NCI-H2196 treated with DMSO at 0.1 percent for 48 hours (cell line): Measurements from ENCODE around the gene PLA2G10.
"Not testable (repeated sequence)": the region's sequence is repeated elsewhere in the genome, so short reads cannot be mapped to it uniquely, and the experiment has no call there.

Experiments
- DNase-seq: peaks from one replicate; lab custom pipeline; 2025; ENCODE audit not compliant: unreplicated experiment; lab: John Stamatoyannopoulos, UW

Gene PLA2G10

GRCh38 chr16:14667347-14668266 is 26.5 kb downstream of the PLA2G10 start:
- DNase-seq = no peak

GRCh38 chr16:14658063-14658462 is 36.0 kb downstream of the PLA2G10 start:
- no peak for DNase-seq

GRCh38 chr16:14652726-14653125 is 41.4 kb downstream of the PLA2G10 start:
- no peak for DNase-seq

GRCh38 chr16:14650629-14651028 is 43.5 kb downstream of the PLA2G10 start:
- DNase-seq = no peak

- no peak for DNase-seq
These were observed 44.3 kb downstream of the PLA2G10 start for GRCh38 chr16:14649816-14650215.

GRCh38 chr16:14641926-14642325 is 52.2 kb downstream of the PLA2G10 start:
- no peak for DNase-seq

GRCh38 chr16:14641206-14641605 is 52.9 kb downstream of the PLA2G10 start:
- DNase-seq = no peak

GRCh38 chr16:14640538-14640937 is 53.6 kb downstream of the PLA2G10 start:
- DNase-seq = no peak

- DNase-seq = not testable (repeated sequence)
These were observed 57.2 kb downstream of the PLA2G10 start for GRCh38 chr16:14636951-14637240.

- not testable (repeated sequence) for DNase-seq
These were observed 57.7 kb downstream of the PLA2G10 start for GRCh38 chr16:14636179-14636950.

GRCh38 chr16:14635395-14636165 is 58.5 kb downstream of the PLA2G10 start:
- DNase-seq = no peak

- no peak for DNase-seq
These were observed 59.8 kb downstream of the PLA2G10 start for GRCh38 chr16:14634389-14634725.

- DNase-seq = peak; percentile 95
These were observed 61.2 kb downstream of the PLA2G10 start, which contains the start of gene BFAR for GRCh38 chr16:14632693-14633569. BFAR (plus strand) TSS chr16:14632951; CDS start chr16:14644347, 11,396 bp downstream.

- DNase-seq = not testable (repeated sequence)
These were observed 63.3 kb downstream of the PLA2G10 start for GRCh38 chr16:14630620-14631330.

- peak; percentile 97 for DNase-seq
These were observed 64.0 kb downstream of the PLA2G10 start, which contains the start of gene PARN for GRCh38 chr16:14629919-14630619. PARN (minus strand) TSS chr16:14630260; CDS start chr16:14630125, 135 bp downstream.

- no peak for DNase-seq
These were observed 64.5 kb downstream of the PLA2G10 start for GRCh38 chr16:14629612-14629918.

GRCh38 chr16:14628806-14629611 is 65.1 kb downstream of the PLA2G10 start:
- DNase-seq = no peak

- no peak for DNase-seq
These were observed 67.0 kb downstream of the PLA2G10 start for GRCh38 chr16:14627078-14627477.
